HK-2 (cell line): Measurements from ENCODE around the gene PTPN18.

Experiments
- DNase-seq: peaks from one replicate; pipeline ENCODE4 v3.0.0-alpha.2; 2018; ENCODE audit not compliant: unreplicated experiment

PTPN18 gene

GRCh38 chr2:130339885-130340745, 15.7 kb upstream of the PTPN18 start:
- DNase-seq: no peak

GRCh38 chr2:130341562-130342019, 14.3 kb upstream of the PTPN18 start:
- peak; percentile 31 for DNase-seq

GRCh38 chr2:130342020-130342532, 13.8 kb upstream of the PTPN18 start:
- peak; percentile 88 for DNase-seq

- peak; percentile 95 for DNase-seq
Observed at GRCh38 chr2:130342533-130343275, 13.2 kb upstream of the PTPN18 start, which contains the start of gene IMP4. Gene IMP4 (plus strand): TSS chr2:130342897. CDS start chr2:130342933, 36 bp downstream.

GRCh38 chr2:130344578-130344977, 11.3 kb upstream of the PTPN18 start:
- DNase-seq: no peak

GRCh38 chr2:130345091-130345490, 10.8 kb upstream of the PTPN18 start:
- DNase-seq: no peak

- no peak for DNase-seq
Observed at GRCh38 chr2:130345611-130346010, 10.2 kb upstream of the PTPN18 start.

- no peak for DNase-seq
Observed at GRCh38 chr2:130346041-130346740, 9.7 kb upstream of the PTPN18 start.

- DNase-seq: no peak
Observed at GRCh38 chr2:130346741-130347066, 9.2 kb upstream of the PTPN18 start.

GRCh38 chr2:130347220-130347925, 8.5 kb upstream of the PTPN18 start:
- DNase-seq: no peak

GRCh38 chr2:130349174-130349573, 6.7 kb upstream of the PTPN18 start:
- no peak for DNase-seq

- no peak for DNase-seq
Observed at GRCh38 chr2:130351711-130352110, 4.1 kb upstream of the PTPN18 start.

GRCh38 chr2:130352237-130352636, 3.6 kb upstream of the PTPN18 start:
- DNase-seq: no peak

- no peak for DNase-seq
Observed at GRCh38 chr2:130353291-130354138, 2.3 kb upstream of the PTPN18 start.

GRCh38 chr2:130354139-130354428, 1.8 kb upstream of the PTPN18 start:
- no peak for DNase-seq

GRCh38 chr2:130355172-130355577, 681 bp upstream of the PTPN18 start:
- peak; percentile 29 for DNase-seq

- DNase-seq: no peak
Observed at GRCh38 chr2:130357864-130358263, 2.0 kb downstream of the PTPN18 start.

- DNase-seq: no peak
Observed at GRCh38 chr2:130358420-130359350, 2.8 kb downstream of the PTPN18 start.

GRCh38 chr2:130359466-130359865, 3.6 kb downstream of the PTPN18 start:
- DNase-seq: no peak

GRCh38 chr2:130363479-130363878, 7.6 kb downstream of the PTPN18 start:
- no peak for DNase-seq
